ENCODE results near the gene FBXW4.

FBXW4 gene

GRCh38 chr10:101723176-101723575 lies 28.2 kb upstream of the FBXW4 start (continued):
- TF ChIP-seq ZNF654 (tag by site-specific recombination; IDR thresholded peaks at IDR 0.05; ENCODE audit: low read depth) (no peak), PRDM10 (tag by site-specific recombination; IDR thresholded peaks at IDR 0.05) (no peak), ZNF837 (tag by site-specific recombination; IDR thresholded peaks at IDR 0.05) (no peak), ZNF629 (tag by site-specific recombination; IDR thresholded peaks at IDR 0.05) (no peak)

DNA sequence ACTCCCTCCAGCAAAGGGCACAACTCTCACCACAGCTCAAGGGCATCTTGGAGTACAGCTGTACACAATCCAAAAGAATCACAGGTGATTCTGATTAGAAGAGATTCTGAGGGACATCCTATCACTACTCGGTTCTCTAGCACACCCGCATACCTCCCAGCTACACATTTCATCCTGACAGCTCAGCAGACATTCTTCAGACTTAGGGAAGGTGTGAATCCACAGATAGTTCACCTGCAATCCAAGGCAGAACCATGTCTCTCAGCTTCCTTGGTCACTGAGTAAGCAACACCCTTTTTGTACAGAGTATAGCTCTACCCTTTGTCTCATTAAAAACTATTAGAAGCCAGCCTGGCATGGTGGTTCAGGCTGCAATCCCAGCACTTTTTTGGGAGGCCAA lies 26.8 kb upstream of the FBXW4 start:
- TF ChIP-seq, protein P1, sequence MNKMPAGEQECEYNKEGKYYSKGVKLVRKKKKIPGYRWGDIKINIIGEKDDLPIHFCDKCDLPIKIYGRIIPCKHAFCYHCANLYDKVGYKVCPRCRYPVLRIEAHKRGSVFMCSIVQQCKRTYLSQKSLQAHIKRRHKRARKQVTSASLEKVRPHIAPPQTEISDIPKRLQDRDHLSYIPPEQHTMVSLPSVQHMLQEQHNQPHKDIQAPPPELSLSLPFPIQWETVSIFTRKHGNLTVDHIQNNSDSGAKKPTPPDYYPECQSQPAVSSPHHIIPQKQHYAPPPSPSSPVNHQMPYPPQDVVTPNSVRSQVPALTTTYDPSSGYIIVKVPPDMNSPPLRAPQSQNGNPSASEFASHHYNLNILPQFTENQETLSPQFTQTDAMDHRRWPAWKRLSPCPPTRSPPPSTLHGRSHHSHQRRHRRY (tag by site-specific recombination; IDR thresholded peaks at IDR 0.05), result no peak
- TF ChIP-seq ZFP69B (tag by site-specific recombination; IDR thresholded peaks at IDR 0.05) (no peak), ZBTB17 (tag by site-specific recombination; IDR thresholded peaks at IDR 0.05) (no peak), ZNF335 (tag by site-specific recombination; conservative IDR thresholded peaks at IDR 0.05) (no peak), ZNF837 (tag by site-specific recombination; IDR thresholded peaks at IDR 0.05) (no peak), ZNF664 (tag by site-specific recombination; IDR thresholded peaks at IDR 0.05) (no peak), HIC1 (tag by site-specific recombination; IDR thresholded peaks at IDR 0.05) (no peak), ZNF211 (tag by site-specific recombination; IDR thresholded peaks at IDR 0.05; ENCODE audit: low read depth) (no peak), ZNF558 (tag by site-specific recombination; IDR thresholded peaks at IDR 0.05) (no peak), ZNF658 (tag by site-specific recombination; IDR thresholded peaks at IDR 0.05) (no peak), ZNF133 (tag by site-specific recombination; IDR thresholded peaks at IDR 0.05) (no peak), ZNF366 (tag by site-specific recombination; conservative IDR thresholded peaks at IDR 0.05) (no peak), ZNF555 (tag by site-specific recombination; conservative IDR thresholded peaks at IDR 0.05) (no peak)
- TF ChIP-seq, protein P2, sequence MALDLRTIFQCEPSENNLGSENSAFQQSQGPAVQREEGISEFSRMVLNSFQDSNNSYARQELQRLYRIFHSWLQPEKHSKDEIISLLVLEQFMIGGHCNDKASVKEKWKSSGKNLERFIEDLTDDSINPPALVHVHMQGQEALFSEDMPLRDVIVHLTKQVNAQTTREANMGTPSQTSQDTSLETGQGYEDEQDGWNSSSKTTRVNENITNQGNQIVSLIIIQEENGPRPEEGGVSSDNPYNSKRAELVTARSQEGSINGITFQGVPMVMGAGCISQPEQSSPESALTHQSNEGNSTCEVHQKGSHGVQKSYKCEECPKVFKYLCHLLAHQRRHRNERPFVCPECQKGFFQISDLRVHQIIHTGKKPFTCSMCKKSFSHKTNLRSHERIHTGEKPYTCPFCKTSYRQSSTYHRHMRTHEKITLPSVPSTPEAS (tag by site-specific recombination; IDR thresholded peaks at IDR 0.05), result no peak
- TF ChIP-seq, protein P3, sequence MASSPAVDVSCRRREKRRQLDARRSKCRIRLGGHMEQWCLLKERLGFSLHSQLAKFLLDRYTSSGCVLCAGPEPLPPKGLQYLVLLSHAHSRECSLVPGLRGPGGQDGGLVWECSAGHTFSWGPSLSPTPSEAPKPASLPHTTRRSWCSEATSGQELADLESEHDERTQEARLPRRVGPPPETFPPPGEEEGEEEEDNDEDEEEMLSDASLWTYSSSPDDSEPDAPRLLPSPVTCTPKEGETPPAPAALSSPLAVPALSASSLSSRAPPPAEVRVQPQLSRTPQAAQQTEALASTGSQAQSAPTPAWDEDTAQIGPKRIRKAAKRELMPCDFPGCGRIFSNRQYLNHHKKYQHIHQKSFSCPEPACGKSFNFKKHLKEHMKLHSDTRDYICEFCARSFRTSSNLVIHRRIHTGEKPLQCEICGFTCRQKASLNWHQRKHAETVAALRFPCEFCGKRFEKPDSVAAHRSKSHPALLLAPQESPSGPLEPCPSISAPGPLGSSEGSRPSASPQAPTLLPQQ (tag by site-specific recombination; IDR thresholded peaks at IDR 0.05), result no peak
- H3K4me3 ChIP-seq (ENCODE audit: low read depth, low read length), result no peak overlapping the region
- H3K27ac ChIP-seq (ENCODE audit: extremely low read depth, low read depth, low read length), result no peak overlapping the region
- no peaks in the 10 kb centered on the region for H3K36me3 ChIP-seq (ENCODE audit: control insufficient read depth in 2 of 2, insufficient read depth in 1 of 2, low read length in 2 of 2)
- no peaks in the 10 kb centered on the region for H3K4me1 ChIP-seq (ENCODE audit: control insufficient read depth, insufficient read depth, low read length)
- ChIA-PET POLR2A (no interaction called here), CTCF (interaction anchor here (1.2 kb wide), 1 partner anchor 21 kb away, joined by 7 read pairs; no protein-coding TSS in a partner anchor)
- H3K9me3 ChIP-seq (ENCODE audit: control insufficient read depth, insufficient read depth, low read depth, low read length), result no peaks in the 10 kb centered on the region
